ENCODE data around the gene ACTA1.

Gene ACTA1

DNA sequence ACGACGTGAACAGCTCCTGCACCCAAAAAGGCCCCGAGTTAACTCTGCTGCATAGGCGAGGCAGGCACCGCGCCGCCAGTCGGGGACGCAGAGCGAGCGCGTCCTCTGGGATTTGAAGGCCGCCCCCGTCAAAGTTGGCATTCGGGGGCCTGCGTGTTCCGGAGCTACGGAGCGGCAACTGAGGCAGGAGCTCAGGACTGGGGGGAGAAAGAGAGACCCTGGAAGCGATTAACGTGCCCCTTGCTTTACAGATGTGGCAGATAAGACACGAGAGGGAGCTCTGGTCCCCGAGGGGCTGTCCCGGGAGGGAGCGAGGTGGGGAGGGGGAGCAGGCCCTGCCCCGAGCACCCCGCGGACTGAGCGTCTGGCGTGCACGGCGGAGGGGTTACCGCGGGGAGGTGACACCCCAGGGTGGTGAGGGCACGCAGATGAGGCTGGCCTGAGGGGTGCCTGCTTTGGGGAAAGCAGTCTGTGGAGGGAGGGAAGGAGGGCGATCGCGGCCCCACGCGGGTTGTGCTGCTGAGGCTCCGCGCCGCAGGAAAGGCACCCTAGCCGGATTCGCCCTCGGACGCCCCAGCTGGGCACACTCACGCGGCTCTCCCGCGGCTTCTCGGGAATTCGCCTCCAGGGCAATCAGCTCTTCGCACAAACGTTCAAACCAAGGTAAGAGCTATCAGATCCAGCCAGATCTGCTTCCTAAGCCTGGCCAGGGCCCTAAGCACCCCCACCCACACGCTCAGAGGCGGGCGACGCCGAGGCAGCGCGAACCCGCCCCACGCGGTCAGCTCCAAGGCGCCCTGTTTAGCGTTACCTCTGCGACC, 26.5 kb downstream of the ACTA1 start:
- DNase-seq (no peak), ATAC-seq (ENCODE audit: insufficient read depth, low read depth) (no peak)
- no peaks in the 10 kb centered on the region for H3K27me3 ChIP-seq (ENCODE audit: insufficient read depth, low read length, poor library complexity)
- peaks cover 5% of the 10 kb centered on the region; the same call in 1 of the 2 replicates for H3K4me1 ChIP-seq (ENCODE audit: insufficient read depth, low read length)
- H3K9ac ChIP-seq (ENCODE audit: low read depth, low read length), result no peak overlapping the region
- no peak overlapping the region for H3K27ac ChIP-seq (ENCODE audit: low read length)
- H2AFZ ChIP-seq (ENCODE audit: low read depth, low read length), result no peak overlapping the region
- no peak overlapping the region for H3K4me3 ChIP-seq (ENCODE audit: low read depth in 1 of 2, low read length in 2 of 2)
- H3K36me3 ChIP-seq (ENCODE audit: insufficient read depth, low read length), result no peaks in the 10 kb centered on the region
- no peaks in the 10 kb centered on the region for H3K79me2 ChIP-seq (ENCODE audit: insufficient read depth, low read length)
- TF ChIP-seq EZH2 (IDR thresholded peaks at IDR 0.05; ENCODE audit: borderline replicate concordance, low read depth, low read length, severe bottlenecking) (no peak), CTCF (IDR thresholded peaks at IDR 0.05; ENCODE audit: borderline replicate concordance, extremely low read depth, low read length, poor library complexity, severe bottlenecking) (no peak)
- H4K20me1 ChIP-seq (ENCODE audit: insufficient read depth, low read length), result peaks cover 3% of the 10 kb centered on the region; the same call in 1 of the 2 replicates
- H3K4me2 ChIP-seq (ENCODE audit: insufficient read depth, low read length), result no peak overlapping the region
- no peaks in the 10 kb centered on the region for H3K9me3 ChIP-seq (ENCODE audit: insufficient read depth, low read length, severe bottlenecking)

DNA sequence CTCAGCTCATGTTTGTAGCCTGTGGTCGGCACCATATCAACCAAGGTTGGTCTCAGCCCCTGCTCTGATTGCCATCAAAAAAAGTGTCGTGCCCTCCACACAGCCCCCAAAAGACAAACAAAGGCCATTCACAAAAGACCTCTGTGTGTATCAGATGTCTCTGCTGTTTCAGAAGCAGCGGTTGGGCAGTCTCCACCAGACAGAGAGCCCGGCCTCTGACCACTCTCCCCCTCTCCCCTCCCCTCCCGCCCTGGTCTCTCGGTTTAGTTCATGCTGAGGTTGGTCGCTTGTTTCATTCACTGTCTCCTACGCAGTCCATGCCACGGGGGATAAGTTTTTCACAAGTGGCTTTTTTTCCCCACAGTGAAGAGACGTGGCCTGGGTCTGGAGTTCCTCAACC, 27.1 kb downstream of the ACTA1 start:
- Histone ChIP-seq H3K79me2 (ENCODE audit: insufficient read depth, low read length) (no peaks in the 10 kb centered on the region), H3K27me3 (ENCODE audit: insufficient read depth, low read length, poor library complexity) (peaks cover 5% of the 10 kb centered on the region), H4K20me1 (ENCODE audit: insufficient read depth, low read length) (peaks cover 3% of the 10 kb centered on the region; the same call in 1 of the 2 replicates), H3K4me2 (ENCODE audit: insufficient read depth, low read length) (no peak overlapping the region), H3K9me3 (ENCODE audit: insufficient read depth, low read length, severe bottlenecking) (no peaks in the 10 kb centered on the region), H3K27ac (ENCODE audit: low read length) (no peak overlapping the region), H3K9ac (ENCODE audit: low read depth, low read length) (no peak overlapping the region), H3K4me1 (ENCODE audit: insufficient read depth, low read length) (peaks cover 5% of the 10 kb centered on the region; the same call in 1 of the 2 replicates), H2AFZ (ENCODE audit: low read depth, low read length) (no peak overlapping the region), H3K36me3 (ENCODE audit: insufficient read depth, low read length) (no peaks in the 10 kb centered on the region), H3K4me3 (ENCODE audit: low read depth in 1 of 2, low read length in 2 of 2) (no peak overlapping the region)
- ATAC-seq (ENCODE audit: insufficient read depth, low read depth) (no peak), DNase-seq (no peak)
- TF ChIP-seq CTCF (IDR thresholded peaks at IDR 0.05; ENCODE audit: borderline replicate concordance, extremely low read depth, low read length, poor library complexity, severe bottlenecking) (no peak), EZH2 (IDR thresholded peaks at IDR 0.05; ENCODE audit: borderline replicate concordance, low read depth, low read length, severe bottlenecking) (no peak)

GRCh38 chr1:229403573-229403972, 30.3 kb downstream of the ACTA1 start:
- H3K9ac ChIP-seq (ENCODE audit: low read depth, low read length), result no peak overlapping the region
- TF ChIP-seq CTCF (IDR thresholded peaks at IDR 0.05; ENCODE audit: borderline replicate concordance, extremely low read depth, low read length, poor library complexity, severe bottlenecking) (no peak), EZH2 (IDR thresholded peaks at IDR 0.05; ENCODE audit: borderline replicate concordance, low read depth, low read length, severe bottlenecking) (no peak)

More at GRCh38 chr1:229403573-229403972, 30.3 kb downstream of the ACTA1 start:
- Histone ChIP-seq H2AFZ (ENCODE audit: low read depth, low read length) (no peak overlapping the region), H3K4me3 (ENCODE audit: low read depth in 1 of 2, low read length in 2 of 2) (no peak overlapping the region), H3K4me1 (ENCODE audit: insufficient read depth, low read length) (no peaks in the 10 kb centered on the region), H3K27me3 (ENCODE audit: insufficient read depth, low read length, poor library complexity) (peaks cover 5% of the 10 kb centered on the region), H3K4me2 (ENCODE audit: insufficient read depth, low read length) (no peak overlapping the region), H3K79me2 (ENCODE audit: insufficient read depth, low read length) (no peaks in the 10 kb centered on the region), H3K27ac (ENCODE audit: low read length) (no peak overlapping the region), H3K36me3 (ENCODE audit: insufficient read depth, low read length) (no peaks in the 10 kb centered on the region), H4K20me1 (ENCODE audit: insufficient read depth, low read length) (no peaks in the 10 kb centered on the region), H3K9me3 (ENCODE audit: insufficient read depth, low read length, severe bottlenecking) (no peaks in the 10 kb centered on the region)
- DNase-seq (no peak), ATAC-seq (ENCODE audit: insufficient read depth, low read depth) (no peak)

Measured in DND-41 (cell line).